ENCODE measurements around the gene GDPGP1. TPM values are rescaled to one million over a fixed set of nuclear protein-coding genes. Genes with fewer than 3 reads are reported as not detected.
A peak's percentile ranks its signal among the peaks of the same experiment; 100 is the strongest.
"Not testable (repeated sequence)": the region's sequence is repeated elsewhere in the genome, so short reads cannot be mapped to it uniquely, and the experiment has no call there.

Gene GDPGP1
- total RNA-seq, 1 donor from 2014 or later, result 8.4 TPM

DNA sequence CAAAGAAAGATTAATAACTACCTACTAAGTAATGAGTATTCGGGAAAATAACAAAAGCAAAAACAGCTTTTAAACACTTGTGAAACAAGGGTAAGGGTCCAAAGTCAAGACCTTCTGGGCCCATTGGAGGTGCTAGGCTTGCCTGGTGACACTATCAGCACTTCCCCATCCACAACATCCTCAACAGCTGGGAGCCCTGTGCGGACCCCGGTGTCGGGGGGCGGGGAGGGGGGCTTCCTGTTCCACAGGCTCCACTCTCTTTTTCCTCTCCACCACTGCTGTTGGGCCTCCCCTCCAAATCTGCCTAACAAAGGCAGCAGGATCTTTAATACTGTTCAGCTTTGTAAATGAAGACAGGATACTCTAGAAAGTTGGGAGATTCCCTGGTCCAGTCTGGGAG, 53.1 kb downstream of the GDPGP1 start:
- DNase-seq (ENCODE audit: low spot score in 2 of 2, unreplicated experiment in 2 of 2), result no peak
- no peak overlapping the region for H3K27ac Mint-ChIP-seq
- no peaks in the 10 kb centered on the region for H3K4me1 Mint-ChIP-seq
- H3K36me3 Mint-ChIP-seq, result no peaks in the 10 kb centered on the region
- H3K4me3 Mint-ChIP-seq, result no peak overlapping the region
- TF ChIP-seq, protein P1, sequence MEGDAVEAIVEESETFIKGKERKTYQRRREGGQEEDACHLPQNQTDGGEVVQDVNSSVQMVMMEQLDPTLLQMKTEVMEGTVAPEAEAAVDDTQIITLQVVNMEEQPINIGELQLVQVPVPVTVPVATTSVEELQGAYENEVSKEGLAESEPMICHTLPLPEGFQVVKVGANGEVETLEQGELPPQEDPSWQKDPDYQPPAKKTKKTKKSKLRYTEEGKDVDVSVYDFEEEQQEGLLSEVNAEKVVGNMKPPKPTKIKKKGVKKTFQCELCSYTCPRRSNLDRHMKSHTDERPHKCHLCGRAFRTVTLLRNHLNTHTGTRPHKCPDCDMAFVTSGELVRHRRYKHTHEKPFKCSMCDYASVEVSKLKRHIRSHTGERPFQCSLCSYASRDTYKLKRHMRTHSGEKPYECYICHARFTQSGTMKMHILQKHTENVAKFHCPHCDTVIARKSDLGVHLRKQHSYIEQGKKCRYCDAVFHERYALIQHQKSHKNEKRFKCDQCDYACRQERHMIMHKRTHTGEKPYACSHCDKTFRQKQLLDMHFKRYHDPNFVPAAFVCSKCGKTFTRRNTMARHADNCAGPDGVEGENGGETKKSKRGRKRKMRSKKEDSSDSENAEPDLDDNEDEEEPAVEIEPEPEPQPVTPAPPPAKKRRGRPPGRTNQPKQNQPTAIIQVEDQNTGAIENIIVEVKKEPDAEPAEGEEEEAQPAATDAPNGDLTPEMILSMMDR (IDR thresholded peaks at IDR 0.05; ENCODE audit: unreplicated experiment), result no peak
- no peaks in the 10 kb centered on the region for H3K9me3 Mint-ChIP-seq
- H3K27me3 Mint-ChIP-seq (ENCODE audit: low read depth), result no peaks in the 10 kb centered on the region

DNA sequence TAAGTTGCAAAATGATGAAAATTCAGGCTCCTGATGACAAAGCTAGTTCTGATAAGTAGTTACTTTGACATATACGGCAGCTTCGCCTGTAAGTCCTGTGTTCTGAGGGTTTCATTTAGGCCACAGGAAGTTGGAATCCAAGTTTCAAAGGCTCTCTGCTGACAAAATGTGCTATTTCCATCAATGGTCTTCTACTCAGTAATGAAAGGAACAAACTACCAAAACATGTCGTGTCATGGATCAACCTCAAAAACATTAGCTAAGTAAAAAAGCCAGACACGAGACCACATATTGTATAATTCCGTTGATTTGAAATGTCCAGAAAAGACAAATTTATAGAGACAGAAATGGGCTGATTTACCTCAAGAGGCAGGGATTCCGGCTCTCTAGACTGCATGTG, 53.9 kb downstream of the GDPGP1 start:
- no peak for DNase-seq (ENCODE audit: low spot score in 2 of 2, unreplicated experiment in 2 of 2)
- no peak overlapping the region for H3K4me3 Mint-ChIP-seq
- H3K27me3 Mint-ChIP-seq (ENCODE audit: low read depth), result no peaks in the 10 kb centered on the region
- no peaks in the 10 kb centered on the region for H3K9me3 Mint-ChIP-seq
- TF ChIP-seq, protein P1 (IDR thresholded peaks at IDR 0.05; ENCODE audit: unreplicated experiment), result no peak
- no peak overlapping the region for H3K27ac Mint-ChIP-seq
- no peaks in the 10 kb centered on the region for H3K36me3 Mint-ChIP-seq
- H3K4me1 Mint-ChIP-seq, result no peaks in the 10 kb centered on the region

DNA sequence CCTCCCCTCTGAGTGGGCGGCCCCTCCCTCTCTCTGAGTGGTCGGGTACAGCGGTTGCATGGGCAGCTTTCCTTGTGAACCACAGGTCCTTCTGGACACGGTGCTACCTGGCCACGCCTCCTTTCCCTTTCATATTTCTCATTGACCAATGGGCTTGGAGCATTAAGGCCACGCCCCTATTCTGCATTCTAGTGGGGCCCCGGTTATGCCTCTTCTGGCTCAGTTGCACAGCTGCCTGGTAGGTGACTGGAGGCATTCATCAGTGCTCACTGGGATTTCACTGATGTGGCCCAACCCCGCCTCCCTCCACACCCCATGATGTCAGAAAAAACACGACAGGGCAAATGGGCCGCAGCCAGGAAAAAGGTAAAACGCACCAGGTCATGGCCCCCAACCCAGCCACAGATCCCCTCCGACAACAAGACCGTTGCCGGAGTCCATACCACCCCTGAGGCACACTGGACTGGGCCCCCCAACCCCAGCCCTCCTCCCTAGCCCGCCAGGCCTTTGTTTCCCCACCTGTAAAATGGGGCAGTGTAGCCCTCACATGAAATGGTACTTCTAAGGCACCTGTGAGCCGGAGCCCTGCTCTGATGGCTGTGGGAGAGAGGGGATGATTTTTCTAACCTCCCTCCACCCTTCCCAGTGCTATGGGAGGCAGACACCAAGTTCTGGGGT, 57.8 kb downstream of the GDPGP1 start:
- DNase-seq (ENCODE audit: low spot score in 2 of 2, unreplicated experiment in 2 of 2), result no peak
- no peaks in the 10 kb centered on the region for H3K36me3 Mint-ChIP-seq
- no peak overlapping the region for H3K4me3 Mint-ChIP-seq
- no peak overlapping the region for H3K27ac Mint-ChIP-seq
- peaks cover 8% of the 10 kb centered on the region for H3K4me1 Mint-ChIP-seq
- no peaks in the 10 kb centered on the region for H3K9me3 Mint-ChIP-seq
- H3K27me3 Mint-ChIP-seq (ENCODE audit: low read depth), result no peaks in the 10 kb centered on the region
- TF ChIP-seq, protein P1 (IDR thresholded peaks at IDR 0.05; ENCODE audit: unreplicated experiment), result no peak

DNA sequence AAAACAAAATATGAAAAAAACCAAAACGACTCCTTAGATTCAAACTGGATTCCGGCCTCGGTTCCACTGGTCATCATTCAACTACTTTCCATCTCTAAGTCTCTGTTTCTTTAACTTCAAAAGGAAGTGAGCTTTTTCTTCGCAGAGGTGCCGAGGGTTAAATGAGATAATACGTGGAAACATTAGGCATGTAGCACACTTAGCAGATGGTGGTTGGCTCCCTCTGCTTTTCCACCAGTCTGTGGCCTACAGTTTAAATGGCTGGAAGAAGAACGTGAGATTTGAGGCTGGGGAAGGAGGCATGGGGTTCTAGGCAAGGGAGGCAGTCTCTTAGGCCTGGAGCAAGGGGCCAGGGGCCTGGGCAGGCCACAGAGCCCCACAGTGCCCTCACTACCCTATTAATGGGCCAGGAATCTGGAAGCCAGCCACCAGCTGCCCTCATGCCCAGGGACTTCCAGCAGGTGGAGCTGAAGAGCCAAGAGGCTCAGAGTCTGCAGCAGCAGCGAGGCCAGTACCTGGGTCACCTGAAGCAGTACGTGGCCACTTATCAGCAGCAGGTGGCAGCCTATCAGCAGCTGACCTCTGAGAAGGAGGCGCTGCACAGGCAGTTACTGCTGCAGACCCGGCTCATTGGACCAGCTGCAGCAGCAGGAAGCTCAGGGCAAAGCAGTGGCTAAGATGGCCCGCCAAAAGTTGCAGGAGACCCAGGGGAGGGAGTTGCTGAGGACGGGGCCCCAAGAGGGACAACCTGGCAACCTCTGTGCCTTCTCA, 59.2 kb downstream of the GDPGP1 start:
- TF ChIP-seq, protein P1 (IDR thresholded peaks at IDR 0.05; ENCODE audit: unreplicated experiment), result peak; percentile 54
- H3K27ac Mint-ChIP-seq; H3K27me3 Mint-ChIP-seq (ENCODE audit: low read depth); H3K4me3 Mint-ChIP-seq; H3K4me1 Mint-ChIP-seq; H3K9me3 Mint-ChIP-seq; H3K36me3 Mint-ChIP-seq: not testable (repeated sequence)
- DNase-seq (ENCODE audit: low spot score in 2 of 2, unreplicated experiment in 2 of 2), result peak in 1 of 2 experiments; percentile 78

DNA sequence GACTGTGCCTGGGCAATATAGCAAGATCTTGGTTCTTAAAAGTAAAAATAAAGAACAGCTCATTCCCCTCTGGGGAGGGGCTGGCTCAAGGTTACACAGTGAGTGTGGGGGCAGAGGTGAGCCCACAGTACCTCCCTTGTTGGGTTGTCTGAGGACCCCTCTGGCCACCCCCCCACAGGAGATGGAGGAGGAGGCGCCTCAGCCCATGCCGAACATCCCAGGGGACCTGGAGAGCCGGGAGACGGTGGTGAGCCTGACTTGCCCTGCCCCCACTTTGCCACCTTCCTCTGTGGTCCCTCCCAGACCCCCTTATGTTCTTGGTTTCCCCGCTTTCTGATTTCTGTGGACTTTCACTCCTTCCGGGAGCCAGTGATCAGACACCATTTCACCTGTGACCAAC, 60.1 kb downstream of the GDPGP1 start:
- Mint-ChIP-seq H3K27me3 (ENCODE audit: low read depth) (no peaks in the 10 kb centered on the region), H3K4me3 (no peak overlapping the region), H3K9me3 (peaks cover 4% of the 10 kb centered on the region), H3K4me1 (peaks cover 8% of the 10 kb centered on the region), H3K27ac (no peak overlapping the region), H3K36me3 (no peaks in the 10 kb centered on the region)
- DNase-seq (ENCODE audit: low spot score in 2 of 2, unreplicated experiment in 2 of 2), result no peak
- TF ChIP-seq, protein P1 (IDR thresholded peaks at IDR 0.05; ENCODE audit: unreplicated experiment), result no peak

Data from mesothelial cell of epicardium (in vitro differentiated cells).